ENCODE results near the gene MRPS7.

Gene MRPS7

GRCh38 chr17:75261336-75262111 is at the start of gene MRPS7, which contains the start of gene GGA3:
Gene MRPS7, plus strand, starts transcription at chr17:75261879. Its CDS starts 22 bp downstream, at chr17:75261901.
Gene GGA3, minus strand, starts transcription at chr17:75261606. Its CDS starts 19 bp downstream, at chr17:75261587.
- DNase-seq (ENCODE audit: low spot score), result peak; percentile 91

GRCh38 chr17:75218131-75218530 is 43.5 kb upstream of the MRPS7 start:
- no peak for DNase-seq (ENCODE audit: low spot score)

GRCh38 chr17:75219815-75220214 is 41.9 kb upstream of the MRPS7 start:
- DNase-seq (ENCODE audit: low spot score), result no peak

GRCh38 chr17:75225016-75225415 is 36.7 kb upstream of the MRPS7 start:
- DNase-seq (ENCODE audit: low spot score), result no peak

- no peak for DNase-seq (ENCODE audit: low spot score)
Measured at GRCh38 chr17:75227729-75228128, 34.0 kb upstream of the MRPS7 start.

- no peak for DNase-seq (ENCODE audit: low spot score)
Measured at GRCh38 chr17:75228305-75228704, 33.4 kb upstream of the MRPS7 start.

GRCh38 chr17:75228847-75229246 is 32.8 kb upstream of the MRPS7 start:
- no peak for DNase-seq (ENCODE audit: low spot score)

GRCh38 chr17:75231071-75231470 is 30.6 kb upstream of the MRPS7 start:
- no peak for DNase-seq (ENCODE audit: low spot score)

GRCh38 chr17:75231741-75232464 is 29.8 kb upstream of the MRPS7 start:
- DNase-seq (ENCODE audit: low spot score), result no peak

- DNase-seq (ENCODE audit: low spot score), result no peak
Measured at GRCh38 chr17:75232786-75233185, 28.9 kb upstream of the MRPS7 start.

GRCh38 chr17:75237100-75238014 is 24.3 kb upstream of the MRPS7 start:
- DNase-seq (ENCODE audit: low spot score), result no peak

- DNase-seq (ENCODE audit: low spot score), result no peak
Measured at GRCh38 chr17:75238020-75238580, 23.6 kb upstream of the MRPS7 start.

GRCh38 chr17:75238684-75239191 is 22.9 kb upstream of the MRPS7 start:
- DNase-seq (ENCODE audit: low spot score), result peak; percentile 62

GRCh38 chr17:75239214-75239613 is 22.5 kb upstream of the MRPS7 start:
- DNase-seq (ENCODE audit: low spot score), result no peak

GRCh38 chr17:75239778-75240393 is 21.8 kb upstream of the MRPS7 start:
- DNase-seq (ENCODE audit: low spot score), result no peak

GRCh38 chr17:75240394-75241142 is 21.1 kb upstream of the MRPS7 start:
- peak; percentile 36 for DNase-seq (ENCODE audit: low spot score)

- no peak for DNase-seq (ENCODE audit: low spot score)
Measured at GRCh38 chr17:75241143-75241430, 20.6 kb upstream of the MRPS7 start.

- DNase-seq (ENCODE audit: low spot score), result no peak
Measured at GRCh38 chr17:75241502-75241901, 20.2 kb upstream of the MRPS7 start.

GRCh38 chr17:75241996-75242460 is 19.7 kb upstream of the MRPS7 start:
- DNase-seq (ENCODE audit: low spot score), result no peak

GRCh38 chr17:75242461-75243042 is 19.1 kb upstream of the MRPS7 start:
- DNase-seq (ENCODE audit: low spot score), result no peak

Measured in kidney capillary endothelial cell (primary cell).